CD14-positive monocyte (primary cell): Measurements from ENCODE around the gene GGN. TPM values are rescaled to one million over a fixed set of nuclear protein-coding genes. Genes with fewer than 3 reads are reported as not detected.

Source experiments
- DNase-seq, 3 donors: peaks; one replicate each; pipeline ENCODE4 v3.0.0-alpha.2; 2011 to 2022
- H2AFZ ChIP-seq: 2 replicates; pipeline ENCODE4 v1.6.0; 2012; ENCODE audit warnings: mild to moderate bottlenecking, low read depth, low read length, inconsistent platforms; ENCODE audit not compliant: insufficient read depth, poor library complexity, severe bottlenecking
- H3K27ac ChIP-seq, 2 donors: 1 replicate in 1 of 2; 2 replicates in 1 of 2; pipeline ENCODE4 v1.5.1; 2012 to 2013; ENCODE audit warnings: low read length in 2 of 2, control low read depth in 1 of 2, inconsistent platforms in 1 of 2, low read depth in 1 of 2, mild to moderate bottlenecking in 1 of 2
- H3K27me3 ChIP-seq, 2 donors: one replicate each; pipeline versions ENCODE4 v1.6.0 to v1.6.1; 2011 to 2013; ENCODE audit warnings: low read length in 2 of 2; ENCODE audit not compliant: control insufficient read depth in 2 of 2, insufficient read depth in 2 of 2
- H3K36me3 ChIP-seq, 2 donors: replicated peaks in 1 of 2; 1 replicate in 1 of 2; 2 replicates in 1 of 2; pipeline versions ENCODE4 v1.5.1 to v1.6.1; 2012 to 2013; ENCODE audit warnings: low read length in 2 of 2, control low read depth in 1 of 2, inconsistent platforms in 1 of 2, mild to moderate bottlenecking in 1 of 2; ENCODE audit not compliant: insufficient read depth in 2 of 2, control insufficient read depth in 1 of 2
- H3K4me1 ChIP-seq, 2 donors: 1 replicate in 1 of 2; 2 replicates in 1 of 2; pipeline versions ENCODE4 v1.5.1 to v1.6.1; 2012 to 2013; ENCODE audit warnings: low read length in 2 of 2, control low read depth in 1 of 2, inconsistent platforms in 1 of 2, mild to moderate bottlenecking in 1 of 2, moderate library complexity in 1 of 2; ENCODE audit not compliant: insufficient read depth in 2 of 2, control insufficient read depth in 1 of 2
- H3K4me2 ChIP-seq: replicated peaks from 2 replicates; pipeline ENCODE3; 2012; ENCODE audit warnings: low read length, moderate library complexity, mild to moderate bottlenecking; ENCODE audit not compliant: poor library complexity, severe bottlenecking; ENCODE audit errors: extremely low read depth
- H3K4me3 ChIP-seq, 3 experiments: fragments of 200-600 bp in 1 of 3; sonication (generic) in 1 of 3; replicated peaks in 1 of 3; 1 replicate in 2 of 3; 2 replicates in 1 of 3; pipeline ENCODE4 v1.5.1; 2011 to 2013; ENCODE audit warnings: low read length in 3 of 3, mild to moderate bottlenecking in 3 of 3, control low read depth in 2 of 3, low read depth in 2 of 3, inconsistent platforms in 1 of 3, moderate library complexity in 1 of 3
- H3K79me2 ChIP-seq: 2 replicates; pipeline ENCODE4 v1.6.0; 2012; ENCODE audit warnings: mild to moderate bottlenecking, control low read depth, inconsistent platforms, low read length, moderate library complexity; ENCODE audit not compliant: insufficient read depth
- H3K9ac ChIP-seq: 2 replicates; pipeline ENCODE4 v1.6.0; 2017; ENCODE audit warnings: low read length, mild to moderate bottlenecking; ENCODE audit not compliant: insufficient read depth, poor library complexity, severe bottlenecking
- H3K9me3 ChIP-seq, 2 donors: replicated peaks in 1 of 2; 1 replicate in 1 of 2; 2 replicates in 1 of 2; pipeline versions ENCODE4 v1.5.1 to v1.6.1; 2012 to 2013; ENCODE audit warnings: low read length in 2 of 2, control low read depth in 1 of 2; ENCODE audit not compliant: control insufficient read depth in 1 of 2, insufficient read depth in 1 of 2
- H4K20me1 ChIP-seq: 2 replicates; pipeline ENCODE4 v1.6.0; 2012; ENCODE audit warnings: mild to moderate bottlenecking, low read length, control low read depth, moderate library complexity; ENCODE audit not compliant: insufficient read depth
- H3K27ac Mint-ChIP-seq, 7 donors: one replicate each; pipeline ENCODE4 v1.8.0; 2020; ENCODE audit warnings: mild to moderate bottlenecking in 7 of 7, mixed read lengths in 7 of 7, moderate library complexity in 6 of 7, inconsistent platforms in 2 of 7
- H3K27me3 Mint-ChIP-seq, 3 donors: one replicate each; pipeline ENCODE4 v1.8.0; 2021 to 2022; ENCODE audit warnings: low read depth in 3 of 3, mild to moderate bottlenecking in 3 of 3, mixed read lengths in 3 of 3, moderate library complexity in 3 of 3, inconsistent platforms in 1 of 3
- H3K36me3 Mint-ChIP-seq, 2 donors: one replicate each; pipeline ENCODE4 v1.8.0; 2020; ENCODE audit warnings: mixed read lengths in 2 of 2, inconsistent platforms in 1 of 2, mild to moderate bottlenecking in 1 of 2
- H3K4me1 Mint-ChIP-seq: one replicate; pipeline ENCODE4 v1.8.0; 2020; ENCODE audit warnings: mild to moderate bottlenecking, mixed read lengths
- H3K4me3 Mint-ChIP-seq, 2 donors: one replicate each; pipeline ENCODE4 v1.8.0; 2020; ENCODE audit warnings: mild to moderate bottlenecking in 2 of 2, mixed read lengths in 2 of 2, moderate library complexity in 1 of 2
- H3K9me3 Mint-ChIP-seq, 7 donors: one replicate each; pipeline ENCODE4 v1.8.0; 2020 to 2022; ENCODE audit warnings: mixed read lengths in 7 of 7, mild to moderate bottlenecking in 6 of 7, moderate library complexity in 6 of 7, inconsistent platforms in 2 of 7
- CTCF ChIP-seq: fragments of 200-600 bp; IDR thresholded peaks from one replicate; pipeline ENCODE4 v1.8.0; 2022; ENCODE audit warnings: antibody characterized with exemption, mild to moderate bottlenecking
- WGBS: methylation state at CpG from one replicate; pipeline ENCODE4 v1.1.5; 2013; ENCODE audit warnings: missing lambda C conversion rate; ENCODE audit not compliant: insufficient coverage; 5-methylcytosine and 5-hydroxymethylcytosine counted together
- intact Hi-C, 2 donors: fragments of 100-400 bp; cut with micrococcal nuclease; formaldehyde crosslinking; loops; one replicate each; pipeline versions ENCODE4 v1.15.0 to v1.15.1; 2023
- polyA plus RNA-seq, 3 donors: library from polyadenylated mRNA; depleted of rRNA in 1 of 3; unstranded in 2 of 3; stranded (reverse) in 1 of 3; fragments of 300-500 nt in 2 of 3; fragments of >200 nt in 1 of 3; fragmentation: Illumina TruSeq in 2 of 3; gene quantifications; 1 replicate in 2 of 3; 2 replicates in 1 of 3; pipeline ENCODE4 v1.2.3, GENCODE V29; 2012 to 2021

The GGN gene
- polyA plus RNA-seq, 3 donors, result 0.12 to 0.56 TPM; not detected in 1

DNA sequence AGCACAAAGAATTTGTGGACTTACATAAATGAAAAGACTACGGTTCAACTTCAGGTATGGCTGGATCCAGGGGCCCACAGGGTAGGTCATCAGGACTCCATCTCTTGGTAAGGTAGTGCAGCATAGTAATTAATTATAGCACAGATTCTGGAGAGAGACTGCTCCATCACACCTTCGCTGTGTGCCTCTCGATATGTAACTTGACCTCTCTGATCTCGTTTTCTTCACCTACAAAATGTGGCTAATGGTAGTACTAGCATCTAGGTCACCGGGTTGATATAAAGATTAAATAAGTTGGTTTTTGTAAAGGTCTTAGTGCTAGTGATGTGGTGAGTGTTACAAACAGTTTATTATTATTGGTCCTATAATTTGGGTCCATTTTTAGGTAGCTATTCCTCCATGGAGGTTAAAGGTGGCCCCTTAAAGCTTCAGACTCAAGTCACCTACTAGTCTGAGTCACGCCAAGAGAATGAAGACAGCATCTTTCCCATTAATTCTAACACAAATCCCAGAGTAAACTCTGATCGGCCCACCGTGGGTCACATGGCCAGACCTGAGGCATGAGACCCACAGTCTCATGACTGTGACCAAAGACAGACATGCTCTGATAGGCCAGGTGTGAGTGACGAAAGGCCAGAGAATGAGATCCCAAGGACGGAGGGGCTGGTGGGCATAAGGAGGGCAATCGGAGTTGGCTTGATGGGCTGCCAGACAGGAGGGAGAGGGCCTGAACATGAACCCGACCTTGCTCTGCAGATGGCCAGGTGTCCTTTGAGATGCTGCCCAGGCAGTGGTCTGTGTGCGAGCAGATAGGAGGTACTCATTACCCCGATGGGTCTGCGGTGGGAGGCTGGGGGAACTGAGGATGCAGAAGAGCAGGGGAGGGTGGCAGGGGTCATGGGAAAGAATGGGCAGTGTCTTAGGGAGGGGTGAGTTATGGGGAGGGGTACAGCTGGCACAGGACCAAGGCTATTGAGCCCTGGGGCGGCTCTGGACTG lies 31.8 kb downstream of the GGN start:
- intact Hi-C loops, result no loop called here
- H3K9me3 ChIP-seq, result no peaks in the 10 kb centered on the region
- no peak for DNase-seq
- H3K27me3 ChIP-seq, result peaks cover 0 to 38% of the 10 kb centered on the region in 2 donors
- no peaks in the 10 kb centered on the region for H3K36me3 ChIP-seq
- Mint-ChIP-seq H3K27ac (no peak overlapping the region), H3K4me3 (no peak overlapping the region), H3K9me3 (peaks cover 0 to 3% (median 0%) of the 10 kb centered on the region in 7 donors), H3K36me3 (no peaks in the 10 kb centered on the region), H3K4me1 (peaks cover 4% of the 10 kb centered on the region), H3K27me3 (peaks cover 32 to 67% (median 39%) of the 10 kb centered on the region in 3 donors)
- no peak overlapping the region for H3K4me2 ChIP-seq
- H3K4me3 ChIP-seq, result no peak overlapping the region
- H3K4me1 ChIP-seq, result peaks cover under 1 to 2% of the 10 kb centered on the region in 2 donors
- no peak overlapping the region for H3K9ac ChIP-seq
- no peak overlapping the region for H3K27ac ChIP-seq
- H2AFZ ChIP-seq, result no peak overlapping the region
- H3K79me2 ChIP-seq, result no peaks in the 10 kb centered on the region
- H4K20me1 ChIP-seq, result no peaks in the 10 kb centered on the region
- no peak for TF ChIP-seq CTCF
- 87% methylated on average over 9 of the region's 16 CpGs for WGBS

DNA sequence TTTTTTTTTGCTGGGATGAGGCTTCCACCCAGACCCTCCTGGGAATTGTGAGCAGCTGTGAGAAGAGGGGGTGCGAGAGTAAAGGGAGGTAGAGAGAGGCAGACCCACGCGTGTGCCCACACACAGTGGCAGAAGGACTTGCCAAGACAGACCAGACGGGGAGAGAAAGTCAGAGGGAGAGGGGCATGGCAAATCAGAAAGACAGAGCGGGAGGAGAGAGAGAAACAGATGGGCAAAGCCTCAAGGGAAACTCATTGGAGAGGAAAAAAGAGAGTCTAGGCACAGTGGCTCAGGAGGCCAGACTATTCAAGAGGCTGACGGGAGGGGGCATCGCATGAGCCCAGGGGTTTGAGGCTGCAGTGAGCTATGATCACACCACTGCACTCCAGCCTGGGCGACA lies 35.2 kb downstream of the GGN start:
- no peaks in the 10 kb centered on the region for H3K79me2 ChIP-seq
- WGBS, result 82% methylated on average over 4 of the region's 8 CpGs
- no peaks in the 10 kb centered on the region for H3K9me3 ChIP-seq
- intact Hi-C loops, result no loop called here
- Mint-ChIP-seq H3K27ac (no peak overlapping the region), H3K36me3 (no peaks in the 10 kb centered on the region), H3K9me3 (peaks cover 0 to 3% (median 0%) of the 10 kb centered on the region in 7 donors), H3K4me3 (no peak overlapping the region), H3K4me1 (no peaks in the 10 kb centered on the region), H3K27me3 (peaks cover 13 to 33% (median 21%) of the 10 kb centered on the region in 3 donors)
- H3K9ac ChIP-seq, result no peak overlapping the region
- no peaks in the 10 kb centered on the region for H4K20me1 ChIP-seq
- no peak for TF ChIP-seq CTCF
- H2AFZ ChIP-seq, result no peak overlapping the region
- peaks cover 0 to 9% of the 10 kb centered on the region in 2 donors for H3K27me3 ChIP-seq
- DNase-seq, result no peak
- H3K4me2 ChIP-seq, result no peak overlapping the region
- no peaks in the 10 kb centered on the region for H3K36me3 ChIP-seq
- no peak overlapping the region for H3K27ac ChIP-seq
- H3K4me3 ChIP-seq, result no peak overlapping the region
- H3K4me1 ChIP-seq, result no peaks in the 10 kb centered on the region
